Panc1 (cell line): ENCODE data around the gene FBXL17.

Experiments
- SIN3A ChIP-seq: IDR thresholded peaks from 2 replicates; pipeline ENCODE4 v1.6.1; 2012; ENCODE audit warnings: low read depth, mild to moderate bottlenecking, low read length, moderate library complexity, borderline replicate concordance; ENCODE audit not compliant: insufficient read depth
- TF ChIP-seq, protein P1 (sequence below): fragments of 450-650 bp; IDR thresholded peaks from 2 replicates; pipeline ENCODE4 v1.5.1; 2017; ENCODE audit warnings: mild to moderate bottlenecking

GRCh38 chr5:108381350-108381953 lies 446 bp downstream of the FBXL17 start:
- TF ChIP-seq, protein P1, sequence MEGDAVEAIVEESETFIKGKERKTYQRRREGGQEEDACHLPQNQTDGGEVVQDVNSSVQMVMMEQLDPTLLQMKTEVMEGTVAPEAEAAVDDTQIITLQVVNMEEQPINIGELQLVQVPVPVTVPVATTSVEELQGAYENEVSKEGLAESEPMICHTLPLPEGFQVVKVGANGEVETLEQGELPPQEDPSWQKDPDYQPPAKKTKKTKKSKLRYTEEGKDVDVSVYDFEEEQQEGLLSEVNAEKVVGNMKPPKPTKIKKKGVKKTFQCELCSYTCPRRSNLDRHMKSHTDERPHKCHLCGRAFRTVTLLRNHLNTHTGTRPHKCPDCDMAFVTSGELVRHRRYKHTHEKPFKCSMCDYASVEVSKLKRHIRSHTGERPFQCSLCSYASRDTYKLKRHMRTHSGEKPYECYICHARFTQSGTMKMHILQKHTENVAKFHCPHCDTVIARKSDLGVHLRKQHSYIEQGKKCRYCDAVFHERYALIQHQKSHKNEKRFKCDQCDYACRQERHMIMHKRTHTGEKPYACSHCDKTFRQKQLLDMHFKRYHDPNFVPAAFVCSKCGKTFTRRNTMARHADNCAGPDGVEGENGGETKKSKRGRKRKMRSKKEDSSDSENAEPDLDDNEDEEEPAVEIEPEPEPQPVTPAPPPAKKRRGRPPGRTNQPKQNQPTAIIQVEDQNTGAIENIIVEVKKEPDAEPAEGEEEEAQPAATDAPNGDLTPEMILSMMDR, result no peak
- TF ChIP-seq SIN3A, result no peak
